Thyroid gland (tissue), 4 donors: ENCODE measurements around the gene SEZ6L.

Source experiments
- CTCF ChIP-seq, 6 experiments: fragments of 200-600 bp in 3 of 6; fragments of 450-650 bp in 3 of 6; sonication (generic) in 3 of 6; IDR thresholded peaks; one replicate each; pipeline ENCODE4 v1.5.1; 2016 to 2019; ENCODE audit warnings: antibody characterized with exemption in 6 of 6, mild to moderate bottlenecking in 2 of 6, inconsistent platforms in 1 of 6, moderate library complexity in 1 of 6
- POLR2A ChIP-seq, 2 donors: fragments of 450-650 bp; IDR thresholded peaks; one replicate each; pipeline ENCODE4 v1.6.1; 2017; ENCODE audit warnings: antibody characterized with exemption in 2 of 2, mild to moderate bottlenecking in 2 of 2, moderate library complexity in 1 of 2

- TF ChIP-seq POLR2A (IDR thresholded peaks at IDR 0.05) (no peak), CTCF (IDR thresholded peaks at IDR 0.05) (no peak)
Measured at GRCh38 chr22:26135806-26136205, 33.5 kb upstream of the SEZ6L start.
